GM19023 (cell line): Measurements from ENCODE around the gene GFRA4.

Experiments
- ATAC-seq: cut with Tn5 transposase; IDR thresholded peaks from one replicate; pipeline ENCODE4 v1.9.1; 2021; ENCODE audit warnings: mild to moderate bottlenecking, moderate library complexity; ENCODE audit not compliant: unreplicated experiment

GFRA4 gene

DNA sequence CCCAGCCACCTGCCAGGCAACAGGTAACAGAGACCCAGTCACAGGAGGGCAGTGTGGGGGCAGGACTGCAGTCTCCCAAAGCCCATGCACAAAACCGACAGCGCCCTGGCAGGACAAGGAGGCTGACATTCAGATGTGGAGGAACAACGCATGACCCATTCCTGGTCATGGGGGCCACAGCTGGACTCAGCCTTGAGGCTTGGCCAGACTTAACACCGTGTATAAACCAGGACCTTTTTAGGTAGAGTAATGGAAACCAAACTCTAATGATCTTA, 8.1 kb downstream of the GFRA4 start:
- no peak for ATAC-seq

DNA sequence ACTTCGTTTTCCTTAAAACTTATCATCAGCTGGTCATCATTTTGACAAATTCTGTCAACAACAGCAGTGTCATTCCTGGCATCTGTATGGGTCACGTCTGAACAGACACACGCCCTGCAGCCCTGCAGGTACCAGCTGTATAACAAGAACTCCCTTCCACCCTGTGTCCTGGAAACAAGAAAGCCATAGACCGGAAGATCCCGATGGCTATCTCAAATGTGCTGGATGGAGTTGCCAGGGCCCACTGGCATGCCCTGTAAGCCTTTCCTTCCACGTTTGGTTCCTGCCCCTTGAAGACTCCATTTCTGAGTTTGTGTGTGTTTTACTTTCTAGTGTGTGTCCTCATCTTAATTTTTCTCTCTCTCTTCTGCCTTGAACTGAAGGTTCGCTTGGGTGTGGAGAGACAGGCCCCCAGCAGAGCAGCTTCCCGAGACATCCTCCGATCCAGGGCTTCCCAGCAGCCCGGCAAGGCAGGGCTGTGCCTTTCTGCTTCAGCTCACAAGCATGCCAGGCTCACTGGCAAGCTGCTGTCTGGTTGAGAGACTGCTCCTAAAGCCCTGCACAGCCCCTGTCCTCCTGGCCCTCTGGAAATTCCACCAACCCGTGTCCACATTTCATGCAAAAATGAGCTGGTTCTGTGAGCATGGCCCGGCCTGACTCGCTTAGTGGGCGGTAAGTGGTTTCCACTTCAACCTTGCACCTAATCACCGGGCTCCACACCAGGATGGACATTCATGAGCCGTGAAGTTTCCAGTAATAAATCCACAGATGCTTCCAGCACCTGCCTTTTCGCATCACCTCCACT, 8.7 kb downstream of the GFRA4 start:
- no peak for ATAC-seq

DNA sequence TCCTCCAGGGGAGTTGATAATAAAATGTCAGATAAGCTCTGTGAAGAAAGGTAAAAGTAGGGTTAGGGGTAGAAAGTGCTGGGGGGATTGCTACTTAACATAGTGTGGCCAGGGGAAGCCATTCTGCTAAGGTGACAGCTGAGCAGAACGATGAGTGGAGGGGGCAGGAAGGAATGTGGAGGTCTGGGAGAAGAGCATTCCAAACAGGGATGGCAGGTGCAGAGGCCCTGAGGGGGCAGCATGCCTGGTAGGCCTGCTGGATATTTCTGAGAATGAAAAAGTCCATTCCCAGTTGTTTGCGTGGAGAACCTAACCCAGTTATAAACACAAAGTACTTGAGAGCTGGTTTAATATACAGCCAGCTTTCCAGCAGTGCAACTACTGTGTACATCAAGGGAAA, 9.3 kb downstream of the GFRA4 start:
- ATAC-seq: no peak

DNA sequence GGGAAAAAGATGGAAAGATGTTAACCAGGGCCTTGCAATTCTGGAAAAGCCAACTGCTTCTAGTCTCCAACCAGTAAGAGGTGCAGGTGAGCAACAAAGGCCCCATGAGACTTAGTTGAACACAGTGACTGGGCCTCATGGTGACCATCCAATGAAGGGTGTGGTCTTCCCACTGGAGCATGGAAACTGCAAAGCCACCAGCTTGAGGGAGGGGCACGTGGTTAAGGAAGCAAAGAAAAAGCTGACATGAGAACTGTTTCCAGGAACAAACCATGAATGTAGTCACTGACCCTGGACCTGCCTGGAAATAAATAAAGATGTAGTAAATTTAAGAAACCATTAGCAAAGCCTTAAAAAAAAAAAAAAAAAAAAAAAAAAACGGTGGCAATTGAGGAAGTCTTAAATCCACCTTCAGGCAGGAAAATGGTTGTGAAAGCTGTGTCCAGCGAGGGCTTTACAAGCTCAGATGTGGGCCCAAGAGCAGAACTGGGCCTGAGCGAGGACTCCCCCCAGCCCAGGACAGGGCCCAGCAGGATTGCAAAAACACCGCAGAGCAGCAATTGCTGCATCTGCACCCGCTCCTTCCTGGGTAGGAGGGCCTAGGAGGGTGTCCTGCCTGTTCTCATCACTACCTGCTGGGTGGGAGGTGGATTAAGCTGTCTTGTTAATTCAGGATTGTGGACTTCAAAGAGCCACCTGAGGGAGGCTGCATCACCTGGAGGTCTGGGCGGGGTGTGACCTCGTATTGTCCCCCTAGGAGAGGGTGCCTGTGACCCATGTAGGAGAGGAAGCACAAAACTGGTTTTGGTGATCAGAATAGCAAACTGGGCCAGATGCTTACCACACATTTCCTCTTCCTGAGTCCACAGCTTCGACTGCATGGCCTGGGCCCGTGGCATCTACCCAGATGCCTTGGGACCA, 10.3 kb downstream of the GFRA4 start:
- ATAC-seq: no peak

DNA sequence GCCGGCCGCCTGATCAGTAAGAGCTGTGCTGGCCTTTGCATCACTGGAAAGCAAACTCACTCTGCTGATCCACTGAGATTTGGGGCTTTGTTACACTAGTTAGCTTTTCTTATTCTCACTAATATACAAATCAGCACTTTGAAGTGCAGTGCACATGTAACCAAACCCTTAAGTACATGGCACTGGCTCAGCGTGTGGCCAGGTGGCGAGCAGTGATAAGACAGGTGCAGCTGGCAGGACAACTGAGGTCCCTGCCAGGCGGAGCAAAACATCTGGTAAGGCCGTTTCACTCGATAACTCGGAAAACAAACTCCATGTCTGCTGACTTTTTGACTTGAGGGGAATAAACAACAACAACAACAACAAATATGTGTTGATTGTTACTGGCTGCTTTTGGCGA, 11.0 kb downstream of the GFRA4 start:
- ATAC-seq: no peak

DNA sequence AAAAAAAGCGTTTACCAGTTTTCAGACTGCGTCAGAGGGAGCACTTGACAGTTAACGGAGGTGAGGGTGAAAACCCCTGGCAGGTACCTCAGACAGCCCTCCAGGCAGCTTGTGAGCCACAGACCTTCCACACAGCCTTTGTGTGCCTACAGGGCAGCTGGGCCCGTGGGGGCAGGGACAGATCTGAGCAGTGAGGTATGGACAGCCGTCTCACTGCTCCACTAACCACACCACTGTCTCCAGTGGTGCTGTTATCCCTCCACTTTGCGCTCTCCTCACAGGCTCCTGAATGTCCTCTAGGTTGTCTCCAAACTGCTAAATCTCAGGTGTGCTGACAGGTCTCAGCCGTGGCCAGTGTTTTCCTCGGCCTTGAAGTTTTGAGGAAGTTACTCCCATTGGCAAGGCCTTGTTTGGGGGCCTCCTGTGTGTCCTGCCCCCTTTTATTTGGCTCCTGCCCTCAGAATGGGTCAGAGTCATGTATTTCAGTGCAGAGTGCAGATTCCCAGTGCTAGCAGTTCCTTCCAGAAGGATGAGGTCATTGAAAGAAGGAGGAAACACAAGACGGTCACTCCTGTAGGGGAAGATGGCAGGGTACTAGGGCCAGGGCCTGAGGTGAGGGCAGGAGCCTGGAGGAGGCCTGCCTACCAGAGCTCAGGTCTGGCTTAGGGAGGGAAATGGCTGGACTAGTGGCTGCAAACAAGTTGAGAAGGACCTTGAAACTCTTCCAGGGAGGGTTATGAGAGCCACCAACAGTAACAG, 11.8 kb downstream of the GFRA4 start:
- no peak for ATAC-seq

DNA sequence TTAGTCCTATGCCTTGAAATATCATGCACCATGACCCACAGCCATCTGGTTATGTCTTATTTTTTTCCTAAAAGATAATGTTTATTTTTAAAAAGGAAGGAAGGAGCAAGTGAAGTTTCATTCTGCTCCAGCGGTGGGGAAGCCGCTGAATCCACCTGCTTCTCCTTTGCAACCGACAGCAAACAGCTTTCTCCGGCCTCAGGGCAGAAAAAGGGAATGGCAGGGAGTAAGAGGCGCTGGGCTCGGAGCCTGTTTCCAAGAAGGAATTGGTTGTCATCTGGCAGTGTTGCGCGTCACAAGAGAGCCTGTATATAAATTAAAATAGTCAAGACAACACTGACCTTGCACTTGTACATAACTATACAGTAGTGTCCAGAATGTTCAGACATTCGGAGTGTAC, 14.2 kb downstream of the GFRA4 start:
- no peak for ATAC-seq

GRCh38 chr20:3647473-3647872, 15.7 kb downstream of the GFRA4 start:
- no peak for ATAC-seq

GRCh38 chr20:3646651-3647050, 16.5 kb downstream of the GFRA4 start:
- no peak for ATAC-seq

GRCh38 chr20:3646067-3646440, 17.1 kb downstream of the GFRA4 start:
- ATAC-seq: no peak

DNA sequence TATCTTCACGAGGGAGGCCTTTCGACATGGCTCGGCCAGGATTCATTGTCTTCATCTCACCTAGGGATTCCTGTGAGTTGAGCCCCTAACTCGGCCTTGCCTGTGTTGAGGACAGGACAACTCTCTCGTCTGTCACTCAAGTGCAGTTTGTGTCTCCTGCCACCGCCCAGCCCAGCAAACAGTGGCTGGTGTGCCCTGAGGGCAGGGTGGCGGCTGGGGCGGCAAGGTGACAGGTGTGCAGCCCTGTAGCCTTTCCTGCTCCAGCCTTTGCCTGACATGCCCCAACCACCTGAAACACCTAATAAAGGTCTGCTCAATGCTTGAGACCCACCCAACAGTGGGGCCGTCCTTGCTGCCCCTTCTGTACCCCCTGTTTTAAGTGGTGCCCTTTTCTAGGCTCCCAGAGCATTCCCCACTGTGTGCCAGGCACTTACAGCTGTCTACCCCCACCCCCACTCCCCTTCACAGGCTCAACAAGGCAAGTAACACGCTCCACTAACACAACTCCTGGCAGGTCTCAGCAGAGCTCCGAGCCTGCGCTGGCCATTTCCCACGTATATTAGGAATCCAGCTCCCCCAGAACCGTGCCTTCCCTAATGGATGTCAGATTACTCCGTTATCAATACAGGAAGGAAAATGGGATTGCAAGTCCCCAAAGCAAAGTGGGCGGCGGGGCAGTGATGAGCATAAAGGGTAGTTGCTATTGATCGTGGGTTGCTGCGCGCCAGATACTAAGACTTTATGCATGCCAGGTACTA, 17.7 kb downstream of the GFRA4 start:
- no peak for ATAC-seq

- ATAC-seq: no peak
Measured at GRCh38 chr20:3640259-3640658, 22.9 kb downstream of the GFRA4 start.

DNA sequence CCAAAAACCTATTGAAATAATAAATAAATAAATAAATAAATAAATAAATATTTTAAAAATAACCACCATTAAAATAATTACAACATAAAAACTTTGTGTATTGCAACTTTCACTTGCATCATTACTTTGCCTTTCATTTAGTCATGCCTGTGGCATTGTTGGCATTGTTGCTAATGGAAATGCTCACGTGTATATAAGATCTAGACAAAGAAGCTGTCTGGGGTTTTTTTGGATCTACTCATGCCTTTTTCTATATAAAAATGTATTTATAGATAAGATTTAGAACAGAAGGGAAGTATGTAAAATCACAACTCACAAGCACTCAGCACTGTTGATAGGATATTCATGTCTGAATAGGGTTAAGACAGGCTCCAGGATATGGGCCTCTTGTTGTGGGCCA, 27.9 kb downstream of the GFRA4 start:
- no peak for ATAC-seq

GRCh38 chr20:3633913-3634478, 29.2 kb downstream of the GFRA4 start:
- ATAC-seq: no peak

DNA sequence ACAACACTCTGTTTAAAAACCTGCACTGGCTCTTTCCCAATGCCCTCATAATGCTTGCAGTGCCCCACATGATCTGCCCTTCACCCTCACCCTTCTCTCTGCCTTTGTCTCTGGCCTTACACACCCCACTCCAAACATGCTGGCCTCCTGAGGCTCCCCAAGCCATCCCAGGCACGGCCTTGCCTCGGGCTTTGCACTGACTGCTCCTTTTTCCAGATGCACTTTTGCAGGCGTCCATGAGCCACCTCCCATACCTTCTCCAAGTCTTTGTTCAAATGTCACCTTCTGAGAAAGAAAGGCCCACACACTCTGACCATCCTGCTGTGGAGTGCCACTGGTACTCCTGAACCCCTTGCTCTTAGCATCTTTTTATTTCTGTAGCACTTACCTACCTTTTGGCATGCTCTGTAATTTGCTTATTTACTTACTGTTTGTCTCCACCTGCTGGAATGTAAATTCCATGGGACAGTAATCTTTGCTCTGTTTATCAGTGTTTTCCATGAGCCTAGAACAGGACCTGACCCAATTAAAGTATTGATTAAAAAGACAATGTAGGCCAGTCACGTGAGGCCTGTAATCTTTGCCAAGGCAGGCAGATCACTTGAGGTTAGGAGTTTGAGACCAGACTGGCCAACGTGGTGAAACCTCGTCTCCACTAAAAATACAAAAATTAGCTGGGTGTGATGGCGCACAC, 30.7 kb downstream of the GFRA4 start:
- ATAC-seq: no peak

DNA sequence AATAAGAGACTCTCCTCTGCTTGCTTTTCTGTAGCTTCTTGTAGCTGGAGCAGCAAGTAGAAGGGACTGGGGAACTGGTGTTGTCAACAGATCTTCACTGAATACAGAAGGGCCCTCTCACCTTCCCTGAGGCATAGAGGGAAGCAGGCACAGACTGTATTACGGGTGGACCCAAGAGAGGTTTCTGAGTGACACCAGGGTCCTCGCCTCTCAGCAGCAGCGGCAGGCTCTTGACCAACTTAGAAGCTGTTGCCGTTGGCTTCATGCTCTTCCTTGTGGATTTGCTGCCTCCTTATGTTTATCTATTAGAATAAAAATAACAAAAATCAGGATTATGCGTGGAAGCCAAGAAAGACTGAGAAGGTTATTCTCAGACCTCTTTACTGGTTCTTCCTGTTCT, 31.7 kb downstream of the GFRA4 start:
- no peak for ATAC-seq

- no peak for ATAC-seq
Measured at GRCh38 chr20:3630429-3630828, 32.8 kb downstream of the GFRA4 start.

DNA sequence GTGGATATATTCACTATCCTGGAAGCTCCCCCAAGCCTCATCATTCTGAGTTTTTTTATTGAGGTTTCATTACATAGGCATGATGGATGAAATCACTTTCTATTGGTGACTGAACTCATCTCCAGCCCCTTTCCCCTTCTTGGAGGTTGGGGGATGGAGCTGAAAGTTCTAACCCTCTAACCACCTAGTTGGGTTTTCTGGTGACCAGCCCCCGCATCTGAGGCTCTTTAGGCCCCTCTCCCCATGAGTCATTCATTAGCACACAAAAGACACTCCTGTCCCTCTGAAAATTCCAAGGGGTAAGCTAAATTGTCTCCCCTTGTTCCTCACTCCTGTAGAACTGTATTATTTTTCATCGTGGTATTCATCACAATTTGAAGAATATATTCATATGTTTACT, 33.3 kb downstream of the GFRA4 start:
- no peak for ATAC-seq

- ATAC-seq: no peak
Measured at GRCh38 chr20:3628502-3629314, 34.5 kb downstream of the GFRA4 start.
